K562 (cell line): ENCODE measurements around the gene DLG4. TPM values are rescaled to one million over a fixed set of nuclear protein-coding genes. Genes with fewer than 3 reads are reported as not detected.

Source experiments
- CBFA2T2 ChIP-seq: fragments of 450-650 bp; conservative IDR thresholded peaks from 2 replicates; pipeline ENCODE4 v1.6.1; 2017; ENCODE audit warnings: mild to moderate bottlenecking
- E2F8 ChIP-seq: fragments of 450-650 bp; IDR thresholded peaks from 2 replicates; pipeline ENCODE4 v1.7.1; 2018; ENCODE audit warnings: mild to moderate bottlenecking, low read depth; ENCODE audit not compliant: partially characterized antibody
- ETS1 ChIP-seq: conservative IDR thresholded peaks from 2 replicates; pipeline ENCODE4 v1.6.1; 2011; ENCODE audit warnings: low read depth, mild to moderate bottlenecking, low read length; ENCODE audit not compliant: control insufficient read depth
- FIP1L1 ChIP-seq: fragments of 200-400 bp; formaldehyde crosslinking; IDR thresholded peaks from 2 replicates; pipeline ENCODE4 v1.6.1; 2018; ENCODE audit warnings: mild to moderate bottlenecking, low read depth, low read length; ENCODE audit not compliant: poor library complexity, severe bottlenecking
- POLR2B ChIP-seq: fragments of 450-650 bp; IDR thresholded peaks from 2 replicates; pipeline ENCODE4 v1.6.1; 2018; ENCODE audit warnings: low read depth; ENCODE audit not compliant: partially characterized antibody
- REST ChIP-seq, 2 experiments: fragments of 450-650 bp; formaldehyde crosslinking in 1 of 2; IDR thresholded peaks; 2 replicates each; pipeline versions ENCODE4 v1.4.0 to v1.6.1; 2014 to 2020; ENCODE audit warnings: mild to moderate bottlenecking in 2 of 2, borderline replicate concordance in 1 of 2, low read depth in 1 of 2
- ZNF512 ChIP-seq: IDR thresholded peaks from 2 replicates; pipeline ENCODE4 v1.6.1; 2016; ENCODE audit warnings: missing genetic modification characterization, missing compliant biosample characterization
- ZNF639 ChIP-seq, 2 experiments: fragments of 200-800 bp in 1 of 2; sonication (Bioruptor generic) in 1 of 2; sonication (generic) in 1 of 2; formaldehyde crosslinking in 1 of 2; IDR thresholded peaks in 1 of 2; conservative IDR thresholded peaks in 1 of 2; 2 replicates each; pipeline versions ENCODE4 v1.5.0 to v1.6.1; 2016 to 2020; ENCODE audit warnings: missing compliant biosample characterization in 1 of 2, missing genetic modification characterization in 1 of 2, missing genetic modification reagents in 1 of 2
- polyA plus RNA-seq, 8 experiments: library from polyadenylated mRNA; depleted of rRNA in 4 of 8; stranded (reverse) in 5 of 8; unstranded in 3 of 8; fragments of >200 nt; fragmentation: Nextera tagmentation in 2 of 8; fragmentation: Illumina TruSeq in 1 of 8; extraction: Ambion mirVana in 2 of 8; extraction: Trizol in 1 of 8; gene quantifications; 2 replicates each; pipeline versions ENCODE4 v1.2.1 to v1.2.3, GENCODE V29; 2011 to 2014; ENCODE audit warnings: inconsistent platforms in 1 of 8, missing spikeins in 1 of 8
- total RNA-seq, 7 experiments: library from RNA; depleted of rRNA in 6 of 7; stranded (reverse); fragments of >200 nt in 6 of 7; fragmentation: Illumina TruSeq in 2 of 7; extraction: Trizol in 2 of 7; gene quantifications; 2 replicates each; pipeline versions ENCODE4 v1.2.1 to v1.2.3, GENCODE V29; 2011 to 2021; ENCODE audit warnings: low replicate concordance in 1 of 7

DLG4 gene
- total and polyA plus RNA-seq, 9 of the 15 experiments (the other 6 are each of a cell fraction or from before 2014, with no cell fraction given), result 0.03 to 12.0 (median 4.1) TPM

GRCh38 chr17:7239091-7240027 is 19.7 kb upstream of the DLG4 start, which contains the start of gene PHF23 (continued):
- TF ChIP-seq ETS1 (peak; percentile 85), POLR2B (peak; percentile 63), E2F8 (peak; percentile 55), ZNF639 (CRISPR knock-in tag; conservative IDR thresholded peaks at IDR 0.05 in 1 of 2, IDR thresholded peaks at IDR 0.05 in 1 of 2) (peak in 1 of 2 experiments; percentile 81; a peak in 2 of 4 replicates), FIP1L1 (peak; percentile 71), CBFA2T2 (no peak), REST (IDR thresholded peaks at IDR 0.05; ENCODE audit: borderline replicate concordance) (peak; percentile 44; the same call in 1 of the 2 replicates), REST (CRISPR knock-in tag; IDR thresholded peaks at IDR 0.05; ENCODE audit: low read depth) (no peak), ZNF512 (tag) (no peak)
